Keratinocyte (primary cell): Measurements from ENCODE around the gene CHD9.

Source experiments
- CTCF ChIP-seq, 3 experiments: IDR thresholded peaks in 1 of 3; conservative IDR thresholded peaks in 1 of 3; optimal IDR thresholded peaks in 1 of 3; 2 replicates in 2 of 3; 3 replicates in 1 of 3; pipeline versions ENCODE3 to v1.5.1; 2011; ENCODE audit warnings: low read length in 3 of 3, mild to moderate bottlenecking in 3 of 3, moderate library complexity in 2 of 3, control low read depth in 1 of 3, inconsistent platforms in 1 of 3; ENCODE audit not compliant: insufficient read depth in 2 of 3; ENCODE audit errors: extremely low read depth in 1 of 3
- EZH2 ChIP-seq: IDR thresholded peaks from one replicate; pipeline ENCODE4 v1.6.1; 2012; ENCODE audit warnings: inconsistent platforms, mild to moderate bottlenecking, low read length, moderate library complexity

GRCh38 chr16:53036066-53036465, 18.7 kb upstream of the CHD9 start:
- no peak for TF ChIP-seq CTCF (optimal IDR thresholded peaks at IDR 0.05 in 1 of 3, IDR thresholded peaks at IDR 0.05 in 1 of 3, conservative IDR thresholded peaks at IDR 0.05 in 1 of 3; ENCODE audit: extremely low read depth in 1 of 3, insufficient read depth in 2 of 3, low read length in 3 of 3)
- no peak for TF ChIP-seq EZH2
